Gastrocnemius medialis (tissue), 4 donors: ENCODE measurements around the gene RIMKLB. TPM values are rescaled to one million over a fixed set of nuclear protein-coding genes. Genes with fewer than 3 reads are reported as not detected.

Experiments used
- ATAC-seq, 2 donors: fragments of 150-250 bp; one replicate each; pipeline ENCODE4 v1.9.1; 2016
- DNase-seq, 2 donors: peaks; one replicate each; pipeline ENCODE4 v3.0.0-alpha.2; 2019
- H3K27ac ChIP-seq, 4 donors: fragments of 200-600 bp; sonication (generic); 1 replicate in 1 of 4; 2 replicates in 3 of 4; pipeline ENCODE4 v1.5.1; 2016 to 2018; ENCODE audit warnings: mild to moderate bottlenecking in 2 of 4, moderate library complexity in 1 of 4
- H3K27me3 ChIP-seq, 3 donors: fragments of 200-600 bp; sonication (generic) in 2 of 3; 1 replicate in 1 of 3; 2 replicates in 2 of 3; pipeline versions ENCODE4 v1.5.1 to v1.6.0; 2016 to 2019; ENCODE audit warnings: mild to moderate bottlenecking in 1 of 3, moderate library complexity in 1 of 3
- H3K36me3 ChIP-seq, 2 donors: fragments of 200-600 bp; sonication (generic) in 1 of 2; one replicate each; pipeline ENCODE4 v1.5.1; 2017 to 2018
- H3K4me1 ChIP-seq, 2 donors: fragments of 200-600 bp; sonication (generic) in 1 of 2; one replicate each; pipeline ENCODE4 v1.5.1; 2016 to 2017; ENCODE audit warnings: mild to moderate bottlenecking in 2 of 2
- H3K4me3 ChIP-seq, 4 donors: fragments of 200-600 bp; sonication (generic) in 3 of 4; 1 replicate in 1 of 4; 2 replicates in 3 of 4; pipeline ENCODE4 v1.5.1; 2016 to 2019; ENCODE audit warnings: mild to moderate bottlenecking in 2 of 4
- H3K9me3 ChIP-seq, 3 donors: fragments of 200-600 bp; sonication (generic) in 2 of 3; 1 replicate in 1 of 3; 2 replicates in 2 of 3; pipeline ENCODE4 v1.5.1; 2016 to 2019
- POLR2A ChIP-seq, 2 donors: fragments of 450-650 bp; IDR thresholded peaks; one replicate each; pipeline ENCODE4 v1.6.1; 2017; ENCODE audit warnings: antibody characterized with exemption in 2 of 2, mild to moderate bottlenecking in 2 of 2, moderate library complexity in 2 of 2
- in situ Hi-C, 4 donors: fragments of 200-750 bp; cut with MboI; loops; one replicate each; pipeline versions ENCODE4 v1.15.0 to v1.8.0; 2017; ENCODE audit warnings: low sequenced_read_pairs in 4 of 4
- intact Hi-C: fragments of 100-400 bp; cut with DNase I; formaldehyde crosslinking; loops from one replicate; pipeline ENCODE4 v1.15.1; 2023; ENCODE audit warnings: low total_unique reads
- total RNA-seq, 4 donors: library from RNA; depleted of rRNA; stranded (reverse); fragments of >200 nt; gene quantifications; one replicate each; pipeline versions ENCODE4 v1.1.0 to v1.2.3, GENCODE V29; 2016
- TF ChIP-seq, protein P1 (sequence below), 5 experiments: fragments of 450-650 bp in 3 of 5; fragments of 200-600 bp in 2 of 5; sonication (generic) in 2 of 5; IDR thresholded peaks in 4 of 5; conservative IDR thresholded peaks in 1 of 5; 1 replicate in 4 of 5; 2 replicates in 1 of 5; pipeline ENCODE4 v1.5.1; 2016 to 2019; ENCODE audit warnings: antibody characterized with exemption in 5 of 5, mild to moderate bottlenecking in 3 of 5, moderate library complexity in 3 of 5

The RIMKLB gene
- total RNA-seq, 4 donors from 2014 or later: 6.9 to 13.7 (median 11.5) TPM

DNA sequence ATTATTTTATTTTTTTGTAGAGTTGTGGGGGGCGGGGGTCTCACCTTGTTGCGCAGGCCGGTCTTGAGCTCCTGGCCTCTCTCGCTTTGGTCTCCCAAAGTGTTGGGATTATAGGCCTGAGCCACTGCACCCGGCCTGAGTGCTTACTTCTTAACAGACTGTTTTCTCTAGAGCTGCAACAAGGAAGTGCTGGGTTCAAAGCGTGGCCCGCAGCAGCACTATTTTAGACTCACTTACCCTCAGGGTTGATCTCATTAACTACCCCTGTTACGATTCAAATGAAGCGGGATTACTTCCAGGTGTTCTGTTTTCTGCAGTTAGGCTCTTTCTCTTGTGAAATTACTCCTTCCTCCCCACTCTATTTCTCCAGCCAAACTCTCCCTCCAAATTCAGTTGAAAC, 133.3 kb downstream of the RIMKLB start:
- TF ChIP-seq, protein P1, sequence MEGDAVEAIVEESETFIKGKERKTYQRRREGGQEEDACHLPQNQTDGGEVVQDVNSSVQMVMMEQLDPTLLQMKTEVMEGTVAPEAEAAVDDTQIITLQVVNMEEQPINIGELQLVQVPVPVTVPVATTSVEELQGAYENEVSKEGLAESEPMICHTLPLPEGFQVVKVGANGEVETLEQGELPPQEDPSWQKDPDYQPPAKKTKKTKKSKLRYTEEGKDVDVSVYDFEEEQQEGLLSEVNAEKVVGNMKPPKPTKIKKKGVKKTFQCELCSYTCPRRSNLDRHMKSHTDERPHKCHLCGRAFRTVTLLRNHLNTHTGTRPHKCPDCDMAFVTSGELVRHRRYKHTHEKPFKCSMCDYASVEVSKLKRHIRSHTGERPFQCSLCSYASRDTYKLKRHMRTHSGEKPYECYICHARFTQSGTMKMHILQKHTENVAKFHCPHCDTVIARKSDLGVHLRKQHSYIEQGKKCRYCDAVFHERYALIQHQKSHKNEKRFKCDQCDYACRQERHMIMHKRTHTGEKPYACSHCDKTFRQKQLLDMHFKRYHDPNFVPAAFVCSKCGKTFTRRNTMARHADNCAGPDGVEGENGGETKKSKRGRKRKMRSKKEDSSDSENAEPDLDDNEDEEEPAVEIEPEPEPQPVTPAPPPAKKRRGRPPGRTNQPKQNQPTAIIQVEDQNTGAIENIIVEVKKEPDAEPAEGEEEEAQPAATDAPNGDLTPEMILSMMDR (IDR thresholded peaks at IDR 0.05 in 4 of 5, conservative IDR thresholded peaks at IDR 0.05 in 1 of 5): no peak
- no peak for TF ChIP-seq POLR2A (IDR thresholded peaks at IDR 0.05)

GRCh38 chr12:8832500-8832899, 134.7 kb downstream of the RIMKLB start:
- Histone ChIP-seq H3K4me3 (no peak overlapping the region), H3K27ac (no peak overlapping the region), H3K4me1 (no peaks in the 10 kb centered on the region), H3K36me3 (no peaks in the 10 kb centered on the region), H3K27me3 (no peaks in the 10 kb centered on the region), H3K9me3 (no peaks in the 10 kb centered on the region)
- TF ChIP-seq, protein P1 (IDR thresholded peaks at IDR 0.05 in 4 of 5, conservative IDR thresholded peaks at IDR 0.05 in 1 of 5): no peak
- no peak for TF ChIP-seq POLR2A (IDR thresholded peaks at IDR 0.05)
- intact Hi-C loops: no loop called here
- DNase-seq: no peak
- ATAC-seq: no peak
- in situ Hi-C loops: no loop called here

More for the DNA sequence above, 133.3 kb downstream of the RIMKLB start:
- Histone ChIP-seq H3K27me3 (no peaks in the 10 kb centered on the region), H3K36me3 (no peaks in the 10 kb centered on the region), H3K27ac (no peak overlapping the region), H3K9me3 (no peaks in the 10 kb centered on the region), H3K4me3 (no peak overlapping the region), H3K4me1 (no peaks in the 10 kb centered on the region)
- ATAC-seq (no peak), DNase-seq (no peak)
- intact Hi-C loops: no loop called here
- in situ Hi-C loops: no loop called here

Other genes with a start within 250 kb of the RIMKLB start
- gene CLEC6A, start 242.0 kb upstream of the RIMKLB start, total RNA-seq: not detected
- gene CLEC4D, start 184.5 kb upstream of the RIMKLB start, total RNA-seq: under 1 TPM in 1 of 4 donors, not detected in 3; 0.27 TPM
- under 1 TPM in 2 of 4 donors, not detected in 2; 0.35 to 0.58 TPM for gene CLEC4E, start 157.1 kb upstream of the RIMKLB start, total RNA-seq
- gene AICDA, start 85.1 kb upstream of the RIMKLB start, total RNA-seq: not detected
- 10 to 100 TPM; 31.1 to 78.2 (median 52.0) TPM for gene MFAP5, start 35.2 kb upstream of the RIMKLB start, total RNA-seq
- gene A2ML1, start 124.6 kb downstream of the RIMKLB start, total RNA-seq: not detected
- 10 to 100 TPM; 21.9 to 33.5 (median 30.1) TPM for gene PHC1, start 216.5 kb downstream of the RIMKLB start, total RNA-seq